K562 (cell line): Measurements from ENCODE around the gene MAPK1IP1L.

Experiments
- BMI1 ChIP-seq: fragments of 150-350 bp; IDR thresholded peaks from 2 replicates; pipeline ENCODE4 v1.6.1; 2014; ENCODE audit warnings: low read length
- EP300 ChIP-seq: IDR thresholded peaks from 2 replicates; pipeline ENCODE4 v1.6.1; 2012; ENCODE audit warnings: low read length, improper control_type of control experiment
- FOXJ3 ChIP-seq: sonication (generic); formaldehyde crosslinking; IDR thresholded peaks from 2 replicates; pipeline ENCODE4 v1.4.0; 2020; ENCODE audit warnings: mild to moderate bottlenecking, missing genetic modification reagents
- HIVEP1 ChIP-seq: fragments of 250-450 bp; sonication (Bioruptor Pico); IDR thresholded peaks from 2 replicates; pipeline ENCODE4 v1.4.0; 2020; ENCODE audit warnings: mild to moderate bottlenecking
- PHF8 ChIP-seq: fragments of 200-600 bp; sonication (generic); IDR thresholded peaks from 2 replicates; pipeline ENCODE4 v1.6.1; 2012; ENCODE audit warnings: mixed run types, mild to moderate bottlenecking, inconsistent platforms, low read length, moderate library complexity, borderline replicate concordance
- POLR2A ChIP-seq: fragments of 450-650 bp; conservative IDR thresholded peaks from 2 replicates; pipeline ENCODE4 v1.6.1; 2016
- ZFP1 ChIP-seq: fragments of 450-650 bp; formaldehyde crosslinking; IDR thresholded peaks from 2 replicates; pipeline ENCODE4 v1.4.0; 2020; ENCODE audit warnings: mild to moderate bottlenecking, mixed read lengths
- ZNF121 ChIP-seq: sonication (generic); formaldehyde crosslinking; conservative IDR thresholded peaks from 2 replicates; pipeline ENCODE4 v1.8.0; 2022; ENCODE audit warnings: missing genetic modification reagents
- TF ChIP-seq, protein P1 (sequence below), 3 experiments: IDR thresholded peaks in 2 of 3; conservative IDR thresholded peaks in 1 of 3; 2 replicates each; pipeline ENCODE4 v1.5.1; 2011 to 2012; ENCODE audit warnings: low read length in 3 of 3, mild to moderate bottlenecking in 3 of 3, control low read depth in 2 of 3, improper control_type of control experiment in 1 of 3, inconsistent platforms in 1 of 3, low read depth in 1 of 3, mixed read lengths in 1 of 3, moderate library complexity in 1 of 3; ENCODE audit not compliant: insufficient read depth in 2 of 3

DNA sequence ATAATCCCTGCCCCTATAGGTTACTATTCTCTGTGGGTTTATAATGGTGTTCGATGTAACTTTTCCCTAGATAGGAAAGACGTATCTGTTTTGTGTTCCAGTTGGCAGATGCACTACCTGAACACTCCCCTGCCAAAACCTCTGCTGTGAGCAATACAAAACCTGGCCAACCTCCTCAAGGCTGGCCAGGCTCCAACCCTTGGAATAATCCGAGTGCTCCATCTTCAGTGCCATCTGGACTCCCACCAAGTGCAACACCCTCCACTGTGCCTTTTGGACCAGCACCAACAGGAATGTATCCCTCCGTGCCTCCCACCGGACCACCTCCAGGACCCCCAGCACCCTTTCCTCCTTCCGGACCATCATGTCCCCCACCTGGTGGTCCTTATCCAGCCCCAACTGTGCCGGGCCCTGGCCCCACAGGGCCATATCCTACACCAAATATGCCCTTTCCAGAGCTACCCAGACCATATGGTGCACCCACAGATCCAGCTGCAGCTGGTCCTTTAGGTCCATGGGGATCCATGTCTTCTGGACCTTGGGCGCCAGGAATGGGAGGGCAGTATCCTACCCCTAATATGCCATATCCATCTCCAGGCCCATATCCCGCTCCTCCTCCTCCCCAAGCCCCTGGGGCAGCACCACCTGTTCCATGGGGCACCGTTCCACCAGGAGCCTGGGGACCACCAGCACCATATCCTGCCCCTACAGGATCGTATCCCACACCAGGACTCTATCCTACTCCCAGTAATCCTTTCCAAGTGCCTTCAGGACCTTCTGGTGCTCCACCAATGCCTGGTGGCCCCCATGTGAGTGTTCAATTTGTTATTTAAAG lies 11.3 kb downstream of the MAPK1IP1L start:
- TF ChIP-seq ZFP1 (CRISPR knock-in tag) (no peak), PHF8 (no peak), EP300 (no peak), BMI1 (no peak), FOXJ3 (CRISPR knock-in tag) (no peak), POLR2A (no peak), HIVEP1 (no peak), ZNF121 (CRISPR knock-in tag) (no peak)
- TF ChIP-seq, protein P1, sequence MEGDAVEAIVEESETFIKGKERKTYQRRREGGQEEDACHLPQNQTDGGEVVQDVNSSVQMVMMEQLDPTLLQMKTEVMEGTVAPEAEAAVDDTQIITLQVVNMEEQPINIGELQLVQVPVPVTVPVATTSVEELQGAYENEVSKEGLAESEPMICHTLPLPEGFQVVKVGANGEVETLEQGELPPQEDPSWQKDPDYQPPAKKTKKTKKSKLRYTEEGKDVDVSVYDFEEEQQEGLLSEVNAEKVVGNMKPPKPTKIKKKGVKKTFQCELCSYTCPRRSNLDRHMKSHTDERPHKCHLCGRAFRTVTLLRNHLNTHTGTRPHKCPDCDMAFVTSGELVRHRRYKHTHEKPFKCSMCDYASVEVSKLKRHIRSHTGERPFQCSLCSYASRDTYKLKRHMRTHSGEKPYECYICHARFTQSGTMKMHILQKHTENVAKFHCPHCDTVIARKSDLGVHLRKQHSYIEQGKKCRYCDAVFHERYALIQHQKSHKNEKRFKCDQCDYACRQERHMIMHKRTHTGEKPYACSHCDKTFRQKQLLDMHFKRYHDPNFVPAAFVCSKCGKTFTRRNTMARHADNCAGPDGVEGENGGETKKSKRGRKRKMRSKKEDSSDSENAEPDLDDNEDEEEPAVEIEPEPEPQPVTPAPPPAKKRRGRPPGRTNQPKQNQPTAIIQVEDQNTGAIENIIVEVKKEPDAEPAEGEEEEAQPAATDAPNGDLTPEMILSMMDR (IDR thresholded peaks at IDR 0.05 in 2 of 3, conservative IDR thresholded peaks at IDR 0.05 in 1 of 3; ENCODE audit: insufficient read depth in 2 of 3, low read depth in 1 of 3, low read length in 3 of 3): no peak
